Fibroblast of skin of back (primary cell): Measurements from ENCODE around the gene TLNRD1.

Source experiments
- DNase-seq: peaks from one replicate; pipeline ENCODE4 v3.0.0-alpha.2; 2013

The TLNRD1 gene

GRCh38 chr15:80978685-80979329 is 21.9 kb upstream of the TLNRD1 start:
- DNase-seq = peak; percentile 66

- no peak for DNase-seq
Observed at GRCh38 chr15:80979538-80980200, 21.1 kb upstream of the TLNRD1 start.

GRCh38 chr15:80982205-80982604 is 18.5 kb upstream of the TLNRD1 start:
- DNase-seq = no peak

- no peak for DNase-seq
Observed at GRCh38 chr15:80982839-80983238, 17.9 kb upstream of the TLNRD1 start.

- no peak for DNase-seq
Observed at GRCh38 chr15:80984856-80985255, 15.9 kb upstream of the TLNRD1 start.

- DNase-seq = no peak
Observed at GRCh38 chr15:80985981-80986380, 14.7 kb upstream of the TLNRD1 start.

- no peak for DNase-seq
Observed at GRCh38 chr15:80986487-80986886, 14.2 kb upstream of the TLNRD1 start.

- no peak for DNase-seq
Observed at GRCh38 chr15:80988148-80988796, 12.5 kb upstream of the TLNRD1 start.

- DNase-seq = no peak
Observed at GRCh38 chr15:80989081-80989517, 11.6 kb upstream of the TLNRD1 start.

- DNase-seq = peak; percentile 93
Observed at GRCh38 chr15:80989518-80990478, 10.9 kb upstream of the TLNRD1 start, which contains the start of gene MESD. Gene MESD, minus strand, starts transcription at chr15:80989819. Its CDS starts 28 bp downstream, at chr15:80989791.

- no peak for DNase-seq
Observed at GRCh38 chr15:80990955-80991354, 9.8 kb upstream of the TLNRD1 start.

GRCh38 chr15:80991421-80991820 is 9.3 kb upstream of the TLNRD1 start:
- DNase-seq = peak; percentile 65

- no peak for DNase-seq
Observed at GRCh38 chr15:80992006-80992405, 8.7 kb upstream of the TLNRD1 start.

GRCh38 chr15:80992441-80992840 is 8.3 kb upstream of the TLNRD1 start:
- no peak for DNase-seq

- no peak for DNase-seq
Observed at GRCh38 chr15:80996247-80996646, 4.5 kb upstream of the TLNRD1 start.

- DNase-seq = peak; percentile 50
Observed at GRCh38 chr15:80997692-80998091, 3.0 kb upstream of the TLNRD1 start.

- no peak for DNase-seq
Observed at GRCh38 chr15:80998251-80998650, 2.5 kb upstream of the TLNRD1 start.

- no peak for DNase-seq
Observed at GRCh38 chr15:80999623-81000036, 1.1 kb upstream of the TLNRD1 start.

GRCh38 chr15:81000144-81000623 is 539 bp upstream of the TLNRD1 start:
- DNase-seq = peak; percentile 17

- DNase-seq = peak; percentile 68
Observed at GRCh38 chr15:81001152-81002008, 657 bp downstream of the TLNRD1 start.

GRCh38 chr15:81002009-81002330 is 1.2 kb downstream of the TLNRD1 start:
- DNase-seq = no peak
